Esophagus muscularis mucosa (tissue), 4 donors: ENCODE measurements around the gene PTPRN2. TPM values are rescaled to one million over a fixed set of nuclear protein-coding genes. Genes with fewer than 3 reads are reported as not detected.

Experiments used
- DNase-seq: peaks from one replicate; pipeline ENCODE4 v3.0.0-alpha.2; 2017; ENCODE audit errors: extremely low spot score
- H3K27ac ChIP-seq, 4 donors: fragments of 200-600 bp; sonication (generic); replicated peaks in 1 of 4; 1 replicate in 3 of 4; 2 replicates in 1 of 4; pipeline ENCODE4 v1.5.1; 2016 to 2019; ENCODE audit warnings: mild to moderate bottlenecking in 1 of 4
- H3K27me3 ChIP-seq, 4 donors: fragments of 200-600 bp; sonication (generic); one replicate each; pipeline versions ENCODE4 v1.5.1 to v1.6.0; 2016 to 2019
- H3K36me3 ChIP-seq, 4 donors: fragments of 200-600 bp; sonication (generic); one replicate each; pipeline ENCODE4 v1.5.1; 2016 to 2019
- H3K4me1 ChIP-seq, 4 donors: fragments of 200-600 bp; sonication (generic); one replicate each; pipeline ENCODE4 v1.5.1; 2016 to 2019
- H3K4me3 ChIP-seq, 4 donors: fragments of 200-600 bp; sonication (generic); 1 replicate in 2 of 4; 2 replicates in 2 of 4; pipeline ENCODE4 v1.5.1; 2016 to 2019; ENCODE audit warnings: mild to moderate bottlenecking in 4 of 4, moderate library complexity in 1 of 4
- H3K9me3 ChIP-seq, 4 donors: fragments of 200-600 bp; sonication (generic); 1 replicate in 3 of 4; 2 replicates in 1 of 4; pipeline ENCODE4 v1.5.1; 2016 to 2019
- CTCF ChIP-seq, 3 experiments: fragments of 200-600 bp in 2 of 3; fragments of 450-650 bp in 1 of 3; sonication (generic) in 2 of 3; IDR thresholded peaks; one replicate each; pipeline ENCODE4 v1.5.1; 2017 to 2019; ENCODE audit warnings: antibody characterized with exemption in 3 of 3, mild to moderate bottlenecking in 2 of 3, moderate library complexity in 1 of 3
- EP300 ChIP-seq: sonication (generic); formaldehyde crosslinking; IDR thresholded peaks from one replicate; pipeline ENCODE4 v1.6.1; 2017; ENCODE audit warnings: antibody characterized with exemption
- POLR2A ChIP-seq: fragments of 450-650 bp; IDR thresholded peaks from one replicate; pipeline ENCODE4 v1.6.1; 2017; ENCODE audit warnings: antibody characterized with exemption, moderate library complexity, mild to moderate bottlenecking, low read depth
- POLR2AphosphoS5 ChIP-seq, 2 donors: sonication (generic); formaldehyde crosslinking; IDR thresholded peaks; one replicate each; pipeline ENCODE4 v1.6.1; 2017; ENCODE audit warnings: antibody characterized with exemption in 2 of 2
- WGBS: methylation state at CpG from one replicate; pipeline ENCODE4 v1.1.5; 2018; 5-methylcytosine and 5-hydroxymethylcytosine counted together
- intact Hi-C: fragments of 100-400 bp; cut with DNase I; formaldehyde crosslinking; loops from one replicate; pipeline ENCODE4 v1.15.1; 2023
- total RNA-seq, 4 donors: library from RNA; depleted of rRNA; stranded (reverse); fragments of >200 nt; gene quantifications; one replicate each; pipeline versions ENCODE4 v1.1.0 to v1.2.1, GENCODE V29; 2016

The PTPRN2 gene
- total RNA-seq, 4 donors from 2014 or later: 2.1 to 3.1 (median 3.1) TPM

- no peak for DNase-seq
- no peaks in the 10 kb centered on the region for H3K4me1 ChIP-seq
- no peaks in the 10 kb centered on the region for H3K36me3 ChIP-seq
- 94% methylated on average over 2 of the region's 2 CpGs for WGBS
- peaks cover 0 to 19% (median 15%) of the 10 kb centered on the region in 4 donors for H3K9me3 ChIP-seq
- no peak overlapping the region for H3K4me3 ChIP-seq
- TF ChIP-seq POLR2A (no peak), EP300 (no peak), CTCF (IDR thresholded peaks at IDR 0.05) (no peak), POLR2AphosphoS5 (IDR thresholded peaks at IDR 0.05) (no peak)
- H3K27me3 ChIP-seq: peaks cover 0 to 5% (median 0%) of the 10 kb centered on the region in 4 donors
- H3K27ac ChIP-seq: no peak overlapping the region
- intact Hi-C loops: no loop called here
Measured at GRCh38 chr7:157969995-157970394, 617.6 kb downstream of the PTPRN2 start.

DNA sequence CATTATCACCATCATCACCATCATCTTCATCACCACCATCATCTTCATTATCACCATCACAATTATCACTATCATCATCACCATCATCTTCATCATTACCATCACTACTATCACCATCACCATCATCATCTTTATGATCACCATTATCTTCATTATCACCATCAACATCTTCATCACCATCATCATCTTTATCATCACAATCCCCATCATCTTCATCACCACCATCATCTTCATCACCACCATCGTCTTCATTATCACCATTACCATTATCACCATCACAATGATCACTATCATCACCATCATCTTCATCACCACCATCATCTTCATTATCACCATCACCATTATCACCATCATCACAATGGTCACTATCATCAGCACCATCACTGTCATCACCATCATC lies 621.1 kb downstream of the PTPRN2 start:
- no peak overlapping the region for H3K4me3 ChIP-seq
- TF ChIP-seq CTCF (IDR thresholded peaks at IDR 0.05) (no peak), POLR2AphosphoS5 (IDR thresholded peaks at IDR 0.05) (no peak), POLR2A (no peak), EP300 (no peak)
- 88% methylated on average over 1 of the region's 1 CpG for whole genome bisulfite sequencing
- no peaks in the 10 kb centered on the region for H3K36me3 ChIP-seq
- H3K27me3 ChIP-seq: peaks cover 0 to 24% (median 0%) of the 10 kb centered on the region in 4 donors
- H3K9me3 ChIP-seq: no peaks in the 10 kb centered on the region
- intact Hi-C loops: no loop called here
- no peaks in the 10 kb centered on the region for H3K4me1 ChIP-seq
- DNase-seq: no peak
- H3K27ac ChIP-seq: no peak overlapping the region

DNA sequence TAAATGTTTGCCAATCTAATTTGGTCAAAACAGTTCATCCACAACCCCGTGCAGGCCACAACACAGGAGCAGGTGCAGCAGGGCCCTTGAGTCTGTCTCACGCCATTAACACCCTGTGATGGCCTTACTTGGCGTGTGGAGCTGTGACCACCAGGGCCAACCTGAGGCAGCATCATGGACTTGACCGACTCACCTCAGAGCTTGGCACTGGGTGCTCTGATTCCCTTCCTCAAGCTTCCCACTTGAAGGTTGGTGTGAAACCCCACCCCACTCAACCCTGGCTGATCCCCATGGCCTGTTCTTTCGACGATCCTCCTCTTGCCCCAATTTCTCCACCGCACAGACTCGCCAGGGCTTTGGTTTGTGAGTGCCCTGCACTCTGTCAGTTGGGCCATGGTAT lies 623.1 kb downstream of the PTPRN2 start:
- Histone ChIP-seq H3K27me3 (peaks cover 0 to 28% (median 0%) of the 10 kb centered on the region in 4 donors), H3K27ac (no peak overlapping the region), H3K4me3 (no peak overlapping the region), H3K36me3 (no peaks in the 10 kb centered on the region), H3K9me3 (no peaks in the 10 kb centered on the region), H3K4me1 (no peaks in the 10 kb centered on the region)
- TF ChIP-seq POLR2A (no peak), POLR2AphosphoS5 (IDR thresholded peaks at IDR 0.05) (no peak), EP300 (no peak), CTCF (IDR thresholded peaks at IDR 0.05) (no peak)
- no peak for DNase-seq
- WGBS: 97% methylated on average over 8 of the region's 8 CpGs
- intact Hi-C loops: no loop called here

DNA sequence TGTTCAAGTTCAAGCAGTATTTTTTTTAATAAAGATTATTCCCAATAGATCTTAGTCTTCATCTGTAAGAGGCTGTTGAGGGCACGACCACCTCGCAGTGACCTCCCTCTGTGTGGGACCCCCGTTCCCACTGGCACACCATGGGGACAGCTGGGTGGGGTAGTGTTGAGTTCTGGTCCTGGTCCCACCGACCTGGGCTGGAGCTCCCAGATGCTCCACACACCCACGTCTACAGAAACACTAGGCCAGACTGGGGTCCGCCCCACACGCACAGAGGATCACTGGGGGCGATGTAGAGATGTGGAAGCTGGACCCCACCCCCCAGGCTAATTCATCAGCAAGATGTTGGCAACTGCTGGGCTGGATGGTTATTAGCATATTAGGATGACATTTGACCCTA lies 623.6 kb downstream of the PTPRN2 start:
- Histone ChIP-seq H3K9me3 (peaks cover 0 to 2% (median 0%) of the 10 kb centered on the region in 4 donors), H3K4me1 (no peaks in the 10 kb centered on the region), H3K27ac (no peak overlapping the region), H3K4me3 (no peak overlapping the region), H3K36me3 (no peaks in the 10 kb centered on the region), H3K27me3 (peaks cover 0 to 28% (median 0%) of the 10 kb centered on the region in 4 donors)
- TF ChIP-seq CTCF (IDR thresholded peaks at IDR 0.05) (no peak), POLR2AphosphoS5 (IDR thresholded peaks at IDR 0.05) (no peak), EP300 (no peak), POLR2A (no peak)
- WGBS: 91% methylated on average over 8 of the region's 8 CpGs
- no peak for DNase-seq
- intact Hi-C loops: no loop called here

GRCh38 chr7:157963526-157963925 lies 624.1 kb downstream of the PTPRN2 start:
- H3K27me3 ChIP-seq: peaks cover 0 to 28% (median 0%) of the 10 kb centered on the region in 4 donors
- WGBS: 77% methylated on average over 9 of the region's 9 CpGs
- no peak overlapping the region for H3K4me3 ChIP-seq
- H3K9me3 ChIP-seq: peaks cover 0 to 6% (median 0%) of the 10 kb centered on the region in 4 donors
- H3K4me1 ChIP-seq: no peaks in the 10 kb centered on the region
- H3K36me3 ChIP-seq: no peaks in the 10 kb centered on the region
- no peak for DNase-seq
- no peak for TF ChIP-seq CTCF (IDR thresholded peaks at IDR 0.05)
- TF ChIP-seq POLR2AphosphoS5 (IDR thresholded peaks at IDR 0.05): no peak
- no peak for TF ChIP-seq POLR2A
- TF ChIP-seq EP300: no peak
- H3K27ac ChIP-seq: no peak overlapping the region
- intact Hi-C loops: no loop called here
